Sigmoid colon (tissue), 4 donors: Measurements from ENCODE around the gene SCG2.

ENCODE experiments used
- CTCF ChIP-seq, 4 experiments: fragments of 450-650 bp in 3 of 4; fragments of 200-600 bp in 1 of 4; IDR thresholded peaks; one replicate each; pipeline ENCODE4 v1.5.1; 2016 to 2019; ENCODE audit warnings: antibody characterized with exemption in 4 of 4, mild to moderate bottlenecking in 3 of 4, moderate library complexity in 2 of 4
- EP300 ChIP-seq, 4 donors: sonication (generic); formaldehyde crosslinking; IDR thresholded peaks; one replicate each; pipeline ENCODE4 v1.6.1; 2017; ENCODE audit warnings: antibody characterized with exemption in 4 of 4
- POLR2A ChIP-seq, 2 donors: fragments of 450-650 bp; IDR thresholded peaks; one replicate each; pipeline ENCODE4 v1.6.1; 2016; ENCODE audit warnings: antibody characterized with exemption in 2 of 2, mild to moderate bottlenecking in 2 of 2, moderate library complexity in 2 of 2
- POLR2AphosphoS5 ChIP-seq, 4 donors: sonication (generic); formaldehyde crosslinking; IDR thresholded peaks; one replicate each; pipeline ENCODE4 v1.6.1; 2017; ENCODE audit warnings: antibody characterized with exemption in 4 of 4

- no peak for TF ChIP-seq CTCF (IDR thresholded peaks at IDR 0.05)
- no peak for TF ChIP-seq EP300 (IDR thresholded peaks at IDR 0.05)
- no peak for TF ChIP-seq POLR2AphosphoS5 (IDR thresholded peaks at IDR 0.05)
- no peak for TF ChIP-seq POLR2A (IDR thresholded peaks at IDR 0.05)
Measured at GRCh38 chr2:223578846-223579245, 23.3 kb downstream of the SCG2 start.
